Endothelial cell (in vitro differentiated cells): ENCODE measurements around the gene METTL8. TPM values are rescaled to one million over a fixed set of nuclear protein-coding genes. Genes with fewer than 3 reads are reported as not detected.
"Not testable (repeated sequence)": the region's sequence is repeated elsewhere in the genome, so short reads cannot be mapped to it uniquely, and the experiment has no call there.

Experiments used
- DNase-seq: peaks from one replicate; pipeline ENCODE4 v3.0.0; 2021; ENCODE audit warnings: low spot score
- H3K27ac Mint-ChIP-seq: one replicate; pipeline ENCODE4 v1.8.0; 2021; ENCODE audit warnings: mixed read lengths, inconsistent platforms; ENCODE audit not compliant: unreplicated experiment
- H3K27me3 Mint-ChIP-seq: one replicate; pipeline ENCODE4 v1.8.0; 2021; ENCODE audit warnings: mild to moderate bottlenecking, moderate library complexity, mixed read lengths, inconsistent platforms; ENCODE audit not compliant: unreplicated experiment
- H3K36me3 Mint-ChIP-seq: one replicate; pipeline ENCODE4 v1.8.0; 2021; ENCODE audit warnings: mild to moderate bottlenecking, low read depth, mixed read lengths, inconsistent platforms; ENCODE audit not compliant: unreplicated experiment
- H3K4me1 Mint-ChIP-seq: one replicate; pipeline ENCODE4 v1.8.0; 2021; ENCODE audit warnings: mild to moderate bottlenecking, mixed read lengths, inconsistent platforms; ENCODE audit not compliant: unreplicated experiment
- H3K4me3 Mint-ChIP-seq: one replicate; pipeline ENCODE4 v1.8.0; 2021; ENCODE audit warnings: mild to moderate bottlenecking, mixed read lengths, inconsistent platforms; ENCODE audit not compliant: unreplicated experiment
- H3K9me3 Mint-ChIP-seq: one replicate; pipeline ENCODE4 v1.8.0; 2021; ENCODE audit warnings: mixed read lengths, inconsistent platforms; ENCODE audit not compliant: unreplicated experiment
- total RNA-seq: library from RNA; stranded (reverse); fragmentation: NEBNext Ultra II Directional; extraction: Animal tissue kit (Norgen Biotek cat#: 25700); gene quantifications from one replicate; pipeline ENCODE4 v1.2.1, GENCODE V29; 2021; ENCODE audit not compliant: unreplicated experiment
- TF ChIP-seq, protein P1 (sequence below): fragments of 200-600 bp; sonication (generic); IDR thresholded peaks from one replicate; pipeline ENCODE4 v1.5.0; 2021; ENCODE audit warnings: antibody characterized with exemption; ENCODE audit not compliant: unreplicated experiment

The METTL8 gene
- total RNA-seq, 1 donor from 2014 or later = 18.2 TPM

DNA sequence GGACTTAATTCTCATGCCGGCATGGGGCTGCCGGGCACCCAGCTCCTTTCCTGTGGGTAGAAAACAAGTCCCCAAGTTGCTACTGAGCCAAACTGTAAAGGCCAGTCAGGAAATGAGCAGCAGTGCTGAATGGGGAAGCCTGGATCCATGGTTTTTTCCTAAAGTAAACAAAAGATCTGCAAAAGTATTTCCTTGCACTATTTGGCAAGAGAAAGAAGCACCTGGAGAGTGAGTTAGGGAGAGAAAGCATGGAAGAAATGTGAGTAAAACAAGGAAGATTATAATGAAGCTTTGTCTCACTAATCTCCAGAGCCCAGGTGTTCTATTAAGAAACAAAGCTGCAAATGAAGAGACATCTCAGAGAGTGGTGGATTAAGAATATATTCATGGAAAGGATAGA lies 117.6 kb downstream of the METTL8 start:
- peak overlapping the region; percentile 4 for H3K27ac Mint-ChIP-seq
- peak overlapping the region; percentile 8 for H3K4me3 Mint-ChIP-seq
- no peaks in the 10 kb centered on the region for H3K27me3 Mint-ChIP-seq
- H3K9me3 Mint-ChIP-seq = peaks cover 6% of the 10 kb centered on the region
- H3K36me3 Mint-ChIP-seq = peaks cover 8% of the 10 kb centered on the region
- peak; percentile 17 for DNase-seq
- TF ChIP-seq, protein P1, sequence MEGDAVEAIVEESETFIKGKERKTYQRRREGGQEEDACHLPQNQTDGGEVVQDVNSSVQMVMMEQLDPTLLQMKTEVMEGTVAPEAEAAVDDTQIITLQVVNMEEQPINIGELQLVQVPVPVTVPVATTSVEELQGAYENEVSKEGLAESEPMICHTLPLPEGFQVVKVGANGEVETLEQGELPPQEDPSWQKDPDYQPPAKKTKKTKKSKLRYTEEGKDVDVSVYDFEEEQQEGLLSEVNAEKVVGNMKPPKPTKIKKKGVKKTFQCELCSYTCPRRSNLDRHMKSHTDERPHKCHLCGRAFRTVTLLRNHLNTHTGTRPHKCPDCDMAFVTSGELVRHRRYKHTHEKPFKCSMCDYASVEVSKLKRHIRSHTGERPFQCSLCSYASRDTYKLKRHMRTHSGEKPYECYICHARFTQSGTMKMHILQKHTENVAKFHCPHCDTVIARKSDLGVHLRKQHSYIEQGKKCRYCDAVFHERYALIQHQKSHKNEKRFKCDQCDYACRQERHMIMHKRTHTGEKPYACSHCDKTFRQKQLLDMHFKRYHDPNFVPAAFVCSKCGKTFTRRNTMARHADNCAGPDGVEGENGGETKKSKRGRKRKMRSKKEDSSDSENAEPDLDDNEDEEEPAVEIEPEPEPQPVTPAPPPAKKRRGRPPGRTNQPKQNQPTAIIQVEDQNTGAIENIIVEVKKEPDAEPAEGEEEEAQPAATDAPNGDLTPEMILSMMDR = no peak
- peaks cover 50% of the 10 kb centered on the region for H3K4me1 Mint-ChIP-seq

DNA sequence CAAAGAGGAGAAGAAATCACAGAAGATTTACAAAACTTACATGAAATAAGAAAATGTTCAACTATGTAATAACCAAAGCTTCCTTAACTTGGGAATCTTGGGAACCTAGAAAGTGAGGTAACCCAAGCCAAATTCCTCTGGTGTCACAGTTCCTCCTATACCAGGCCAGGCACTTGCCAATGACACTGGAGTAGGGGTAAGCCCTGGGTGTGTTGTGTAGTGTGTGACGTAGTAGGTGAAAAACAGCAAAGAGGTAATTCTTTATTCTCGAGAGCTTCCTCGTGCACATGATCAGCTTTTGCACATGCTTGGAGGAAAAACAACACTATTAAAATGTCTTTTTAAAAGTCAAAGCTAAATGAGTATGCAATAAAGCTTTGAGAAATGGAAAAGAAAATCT lies 118.0 kb downstream of the METTL8 start:
- H3K27ac Mint-ChIP-seq = peak overlapping the region; percentile 4
- H3K4me3 Mint-ChIP-seq = no peak overlapping the region
- H3K4me1 Mint-ChIP-seq = peaks cover 46% of the 10 kb centered on the region
- DNase-seq = no peak
- TF ChIP-seq, protein P1 = no peak
- peaks cover 10% of the 10 kb centered on the region for H3K36me3 Mint-ChIP-seq
- peaks cover 6% of the 10 kb centered on the region for H3K9me3 Mint-ChIP-seq
- no peaks in the 10 kb centered on the region for H3K27me3 Mint-ChIP-seq

DNA sequence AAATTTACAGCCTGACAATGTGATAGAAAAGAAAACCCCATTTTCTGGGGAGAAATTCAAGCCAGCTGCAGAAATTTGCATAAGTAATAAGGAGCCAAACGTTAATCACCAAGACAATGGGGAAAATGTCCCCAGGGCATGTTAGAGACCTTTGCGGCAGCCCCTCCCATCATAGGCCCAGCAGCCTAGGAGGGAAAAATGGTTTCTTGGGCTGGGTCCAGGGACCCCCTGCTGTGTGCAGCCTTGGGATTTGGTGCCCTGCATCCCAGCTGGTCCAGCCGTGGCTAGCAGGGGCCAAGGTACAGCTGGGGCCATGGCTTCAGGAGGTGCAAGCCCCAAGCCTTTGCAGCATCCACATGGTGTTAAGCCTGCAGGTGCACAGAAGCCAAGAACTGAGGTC lies 121.6 kb downstream of the METTL8 start:
- H3K27ac Mint-ChIP-seq, H3K4me3 Mint-ChIP-seq, H3K36me3 Mint-ChIP-seq, DNase-seq, H3K27me3 Mint-ChIP-seq, H3K9me3 Mint-ChIP-seq: not testable (repeated sequence)
- peaks cover 14% of the 10 kb centered on the region for H3K4me1 Mint-ChIP-seq

DNA sequence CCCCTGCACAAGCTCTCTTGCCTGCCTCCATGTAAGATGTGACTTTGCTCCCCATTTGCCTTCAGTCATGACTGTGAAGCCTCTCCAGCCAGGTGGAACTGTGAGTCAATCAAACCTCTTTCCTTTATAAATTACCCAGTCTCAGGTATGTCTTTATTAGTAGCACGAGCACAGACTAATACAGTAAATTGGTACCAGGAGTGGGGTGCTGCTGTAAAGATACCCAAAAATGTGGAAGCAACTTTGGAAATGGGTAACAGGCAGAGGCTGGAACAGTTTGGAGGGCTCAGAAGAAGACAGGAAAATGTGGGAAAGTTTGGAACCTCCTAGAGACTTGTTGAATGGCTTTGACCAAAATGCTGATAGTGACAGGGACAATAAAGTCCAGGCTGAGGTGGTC lies 122.2 kb downstream of the METTL8 start:
- H3K36me3 Mint-ChIP-seq, H3K4me3 Mint-ChIP-seq, H3K4me1 Mint-ChIP-seq, H3K9me3 Mint-ChIP-seq, H3K27ac Mint-ChIP-seq, H3K27me3 Mint-ChIP-seq, DNase-seq: not testable (repeated sequence)

DNA sequence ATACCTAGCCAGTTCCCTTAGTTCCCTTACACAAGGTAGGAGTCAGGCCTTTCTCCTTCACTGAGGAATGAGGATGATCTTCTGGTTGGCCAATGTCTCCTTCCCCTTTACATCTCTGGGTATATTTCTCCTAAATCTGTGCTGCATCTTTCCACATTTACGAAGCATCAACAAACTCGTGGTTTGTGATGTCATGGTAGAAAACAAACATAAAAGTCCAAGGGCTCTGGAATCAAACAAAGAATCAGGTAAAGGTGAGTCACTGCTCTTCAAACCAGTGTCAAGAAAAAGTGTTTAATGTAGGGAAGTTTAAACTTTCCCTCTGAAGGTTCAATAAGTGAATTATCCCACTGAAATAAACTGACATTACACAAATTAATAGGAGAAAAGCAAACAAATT lies 122.9 kb downstream of the METTL8 start:
- Mint-ChIP-seq H3K36me3 (peaks cover 10% of the 10 kb centered on the region), H3K9me3 (peaks cover 6% of the 10 kb centered on the region), H3K4me1 (peaks cover 2% of the 10 kb centered on the region), H3K27me3 (peaks cover 2% of the 10 kb centered on the region), H3K4me3 (no peak overlapping the region), H3K27ac (no peak overlapping the region)
- DNase-seq = no peak
- TF ChIP-seq, protein P1 = no peak

DNA sequence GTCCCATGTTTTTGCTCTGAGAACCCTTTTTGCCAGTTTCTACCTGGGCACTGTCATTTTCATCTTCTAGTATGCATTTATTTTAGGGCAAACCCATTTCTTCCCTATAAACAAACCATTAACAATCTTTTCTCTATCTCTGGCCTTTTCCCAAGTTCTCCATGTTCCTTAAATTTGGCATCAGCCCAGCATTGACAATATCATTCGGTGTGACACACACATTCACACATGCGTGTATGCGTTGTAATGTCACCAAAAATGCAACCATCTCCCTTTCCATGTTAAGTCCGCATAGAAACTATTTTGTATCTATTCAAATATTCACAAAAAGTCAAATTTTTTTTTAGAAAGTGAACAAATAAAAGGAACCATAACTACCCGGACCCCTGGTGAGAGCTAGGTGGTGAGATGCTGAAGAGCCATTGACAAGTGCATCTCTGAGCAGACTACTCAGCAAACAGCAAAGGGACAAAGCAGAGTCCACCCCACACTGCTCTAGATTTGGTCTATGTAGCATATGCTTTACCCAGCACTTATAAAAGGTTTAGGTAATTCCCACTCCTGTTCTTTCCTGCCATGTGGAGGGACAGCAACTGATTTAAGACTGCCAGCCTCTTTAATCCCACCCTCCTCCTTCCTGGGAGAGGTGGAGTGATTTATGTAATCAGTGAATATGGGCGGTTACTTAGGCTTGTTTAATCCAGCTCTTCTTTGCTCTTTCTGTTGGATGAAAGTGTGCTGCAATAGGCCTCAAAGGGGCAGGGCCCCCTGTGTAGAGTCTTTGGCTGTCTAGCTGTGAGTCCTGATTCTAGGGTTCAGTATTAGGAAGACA lies 124.1 kb downstream of the METTL8 start:
- H3K4me1 Mint-ChIP-seq = no peaks in the 10 kb centered on the region
- H3K27ac Mint-ChIP-seq = no peak overlapping the region
- peaks cover 6% of the 10 kb centered on the region for H3K9me3 Mint-ChIP-seq
- TF ChIP-seq, protein P1 = no peak
- peaks cover 10% of the 10 kb centered on the region for H3K36me3 Mint-ChIP-seq
- DNase-seq = no peak
- H3K27me3 Mint-ChIP-seq = peaks cover 2% of the 10 kb centered on the region
- H3K4me3 Mint-ChIP-seq = no peak overlapping the region
